Hematopoietic multipotent progenitor cell treated with erythropoietin and hydrocortisone succinate and interleukin-3 and kit ligand, for 6 days (in vitro differentiated cells): ENCODE results near the gene GPR15LG.
"Not testable (repeated sequence)": the region's sequence is repeated elsewhere in the genome, so short reads cannot be mapped to it uniquely, and the experiment has no call there.

ENCODE experiments used
- DNase-seq: peaks from one replicate; pipeline ENCODE4 v3.0.0-alpha.2; 2015

Gene GPR15LG

DNA sequence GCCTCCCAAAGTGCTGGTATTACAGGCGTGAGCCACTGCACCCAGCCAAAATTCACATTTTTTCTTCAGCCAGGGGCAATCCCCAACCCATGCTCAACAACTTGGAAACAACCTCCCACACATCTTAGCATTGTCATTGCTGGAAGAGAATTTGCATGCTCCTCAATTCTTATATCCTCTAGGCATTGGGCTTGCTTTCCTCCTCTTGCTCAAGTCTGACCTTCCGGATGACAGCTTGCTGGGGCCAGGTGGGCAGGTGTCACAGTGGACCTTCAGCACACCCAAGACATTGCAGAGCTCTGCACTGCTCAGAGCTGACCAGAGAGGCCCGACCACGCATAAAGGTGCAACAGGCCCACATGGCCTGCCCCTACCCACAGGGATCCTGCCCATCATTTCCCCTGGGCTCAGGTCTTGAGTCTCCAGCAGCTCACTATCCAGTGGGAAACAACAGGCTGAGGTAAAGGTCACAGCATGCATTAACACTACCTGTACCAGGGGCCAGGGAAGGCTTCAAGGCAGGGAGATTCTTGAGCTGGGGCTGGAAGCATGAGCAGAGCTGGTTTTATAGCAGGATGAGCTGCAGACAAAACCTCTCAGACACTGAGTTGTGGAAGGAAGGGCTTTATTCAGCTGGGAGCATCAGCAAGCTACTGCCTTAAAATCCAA lies 6.8 kb upstream of the GPR15LG start:
- DNase-seq: no peak

DNA sequence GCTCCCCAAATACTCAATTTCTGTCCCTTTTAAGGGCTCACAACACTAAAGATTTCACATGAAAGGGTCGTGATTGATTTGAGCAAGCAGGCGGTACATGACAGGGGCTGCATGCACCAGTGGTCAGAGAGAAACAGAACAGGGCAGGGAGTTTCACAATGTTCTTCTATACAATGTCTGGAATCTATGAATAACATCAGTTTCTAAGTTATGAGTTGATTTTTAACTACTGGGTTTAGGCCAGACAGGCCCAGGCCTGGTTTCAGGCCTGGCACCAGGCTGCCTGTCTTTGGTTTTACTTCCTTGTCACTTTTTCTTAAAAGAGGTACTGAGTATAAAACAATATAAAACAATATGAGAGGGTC lies 6.3 kb upstream of the GPR15LG start:
- not testable (repeated sequence) for DNase-seq

DNA sequence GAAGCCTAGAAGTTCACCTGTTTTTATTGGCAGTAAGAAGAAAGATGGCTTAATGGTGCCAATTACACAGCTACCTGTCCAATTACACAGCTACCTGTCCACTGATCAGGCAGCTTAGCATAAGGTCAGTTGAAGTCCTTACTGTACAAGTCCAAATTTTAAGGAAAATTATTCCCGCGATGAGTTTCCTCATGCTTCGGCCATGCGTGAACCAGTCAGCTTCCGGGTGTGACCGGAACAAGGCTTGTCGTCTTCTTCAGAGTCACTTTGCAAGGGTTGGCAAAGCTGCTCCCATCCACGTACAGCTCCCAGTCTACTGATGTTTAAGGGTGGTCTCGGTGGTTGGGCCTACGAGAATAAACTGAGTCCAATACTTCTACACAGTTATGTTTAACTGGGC lies 5.2 kb upstream of the GPR15LG start:
- DNase-seq: not testable (repeated sequence)

DNA sequence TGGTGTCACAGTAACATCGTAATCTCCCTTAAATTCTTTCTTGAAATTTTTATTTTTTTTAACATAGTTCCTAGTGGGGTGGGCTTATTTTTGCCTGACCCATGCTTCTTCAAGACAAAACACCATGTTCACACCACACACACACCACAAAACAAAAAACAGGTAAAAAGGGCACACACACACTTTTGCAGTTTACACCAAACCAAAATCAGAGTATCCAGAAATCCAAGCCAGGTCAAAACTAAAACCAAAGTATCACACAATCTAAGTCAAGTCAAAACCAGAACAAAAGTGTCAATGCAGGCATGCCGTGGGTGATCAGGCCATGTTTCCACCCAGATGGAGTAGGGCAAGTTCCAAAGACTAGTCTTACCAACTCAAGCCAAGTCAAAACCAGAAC lies 2.4 kb upstream of the GPR15LG start:
- not testable (repeated sequence) for DNase-seq

DNA sequence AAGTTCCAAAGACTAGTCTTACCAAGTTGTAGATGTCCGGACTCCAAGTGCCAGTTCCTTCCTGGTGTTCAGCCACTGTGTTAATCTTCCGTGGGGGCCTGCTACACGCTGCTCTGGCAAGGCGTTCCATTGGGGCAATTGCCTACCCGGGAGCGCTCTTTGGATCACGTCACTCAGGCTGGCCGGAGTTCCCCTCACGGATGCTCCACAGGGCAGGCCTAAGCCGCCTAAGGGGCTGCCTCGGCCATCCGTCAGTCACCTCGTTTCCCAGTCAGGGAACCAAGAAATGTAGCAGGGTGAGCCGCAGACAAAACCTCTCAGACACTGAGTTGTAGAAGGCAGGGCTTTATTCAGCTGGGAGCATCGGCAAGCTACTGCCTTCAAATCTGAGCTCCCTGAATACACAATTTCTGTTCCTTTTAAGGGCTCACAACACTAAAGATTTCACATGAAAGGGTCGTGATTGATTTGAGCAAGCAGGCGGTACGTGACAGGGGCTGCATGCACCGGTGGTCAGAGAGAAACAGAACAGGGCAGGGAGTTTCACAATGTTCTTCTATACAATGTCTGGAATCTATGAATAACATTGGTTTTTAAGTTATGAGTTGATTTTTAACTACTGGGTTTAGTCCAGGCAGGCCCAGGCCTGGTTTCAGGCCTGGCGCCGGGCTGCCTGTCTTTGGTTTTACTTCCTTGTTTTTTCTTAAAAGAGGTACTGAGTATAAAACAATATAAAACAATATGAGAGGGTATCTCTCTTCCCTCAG lies 1.7 kb upstream of the GPR15LG start:
- not testable (repeated sequence) for DNase-seq

DNA sequence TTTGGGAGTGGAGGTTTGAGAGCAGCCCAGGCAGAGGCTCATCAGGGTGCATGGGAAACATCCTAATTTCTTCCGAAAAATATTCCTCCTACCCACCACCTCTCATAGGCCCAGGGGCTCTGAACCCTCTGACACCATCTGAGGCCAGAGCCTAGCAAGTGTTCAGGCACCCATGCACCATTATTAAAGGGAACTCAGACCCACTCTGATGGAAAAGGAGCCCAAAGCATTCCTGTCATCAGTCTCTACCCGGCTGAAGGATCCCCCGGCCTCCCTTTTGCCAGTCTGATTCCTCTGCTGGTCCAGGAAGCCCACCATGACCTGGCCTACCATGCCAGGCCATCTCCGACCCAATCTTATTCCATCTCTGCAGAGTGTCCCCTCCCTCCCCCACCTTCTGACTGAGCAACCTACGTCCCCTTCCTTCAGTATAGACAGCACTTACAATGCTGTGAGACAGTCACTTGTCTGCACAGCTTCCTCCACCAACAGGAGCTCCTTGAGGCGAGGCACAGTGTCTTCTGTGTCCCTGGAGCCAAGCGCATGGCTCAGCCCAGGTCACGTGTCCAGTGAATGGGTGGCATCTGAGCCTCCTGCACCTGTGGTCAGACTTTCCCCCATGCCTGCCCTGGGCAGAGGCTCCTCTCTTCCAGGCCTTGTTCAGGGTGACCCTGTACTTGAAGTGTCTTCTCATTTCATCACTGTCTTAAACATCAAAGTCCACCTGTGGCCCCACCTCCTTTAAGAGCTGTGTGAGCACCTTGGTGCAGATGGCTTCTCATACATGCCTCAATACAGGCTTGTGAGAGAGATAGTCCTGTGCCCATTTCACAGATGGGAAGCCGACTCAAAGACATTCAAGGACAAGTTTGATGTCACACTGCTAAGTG lies 889 bp upstream of the GPR15LG start:
- no peak for DNase-seq

DNA sequence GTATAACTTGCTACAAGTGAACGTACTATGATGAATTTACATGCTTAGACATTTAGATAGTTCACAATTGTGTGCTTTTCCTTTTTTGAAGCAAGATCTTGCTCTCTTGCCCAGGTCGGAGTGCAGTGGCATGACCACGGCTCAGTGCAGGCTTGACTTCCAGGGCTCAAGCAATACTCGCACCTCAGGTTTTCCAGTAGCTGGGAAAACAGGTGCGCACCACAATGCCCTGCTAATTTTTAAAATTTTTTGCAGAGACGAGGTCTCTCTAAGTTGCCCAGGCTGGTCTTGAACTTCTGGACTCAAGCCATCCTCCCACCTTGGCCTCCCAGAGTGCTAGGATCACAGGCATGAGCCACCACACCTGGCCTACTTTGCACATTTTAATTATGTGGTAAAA lies 1.8 kb downstream of the GPR15LG start:
- no peak for DNase-seq

DNA sequence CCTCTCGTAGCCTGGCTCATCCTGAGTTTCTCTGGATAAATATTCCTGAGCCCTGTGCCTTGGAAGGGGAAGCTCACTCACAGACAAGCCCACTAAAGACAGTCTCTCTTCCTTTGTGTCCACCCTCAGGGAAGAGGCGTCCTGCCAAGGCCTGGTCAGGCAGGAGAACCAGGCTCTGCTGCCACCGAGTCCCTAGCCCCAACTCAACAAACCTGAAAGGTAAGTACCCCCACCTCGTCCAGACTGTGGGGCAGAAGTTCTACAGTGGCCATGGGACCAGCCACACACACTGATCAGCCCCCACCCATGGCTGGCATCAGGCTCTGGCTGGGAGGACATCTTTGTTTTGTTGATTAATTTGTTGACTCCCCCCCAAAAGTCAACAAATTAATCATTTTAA lies 2.8 kb downstream of the GPR15LG start:
- no peak for DNase-seq

DNA sequence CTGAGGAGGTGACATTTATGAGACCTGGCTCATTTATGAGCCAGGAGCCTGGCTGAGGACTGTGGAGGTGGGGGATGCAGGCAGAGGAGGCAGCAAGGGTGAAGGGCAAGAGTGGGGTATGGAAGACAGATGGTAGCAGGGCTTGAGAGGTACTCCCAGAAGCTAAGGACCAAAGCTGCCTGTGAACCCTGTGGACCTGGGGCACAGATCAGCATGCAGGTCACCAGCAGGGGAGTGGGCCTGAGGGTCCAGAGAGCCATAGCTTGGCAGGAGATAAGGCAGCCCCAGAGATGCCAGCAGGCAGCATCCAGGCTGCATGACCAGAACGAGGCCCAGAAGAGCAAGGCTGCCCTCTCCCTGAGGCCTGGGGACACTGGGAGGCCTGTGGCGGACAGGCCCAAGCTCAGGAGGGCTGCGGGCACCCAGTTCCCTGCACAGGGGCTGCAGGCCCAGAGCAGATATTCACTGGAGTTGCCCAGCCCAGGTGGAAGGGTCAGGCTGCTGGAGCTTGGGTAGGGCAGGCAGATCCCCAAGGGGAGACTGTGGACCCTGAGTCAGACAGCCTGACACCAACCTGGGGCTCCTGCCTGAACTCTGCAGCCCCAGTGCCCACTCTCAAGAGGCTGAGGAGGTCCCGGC lies 3.4 kb downstream of the GPR15LG start:
- DNase-seq: no peak

DNA sequence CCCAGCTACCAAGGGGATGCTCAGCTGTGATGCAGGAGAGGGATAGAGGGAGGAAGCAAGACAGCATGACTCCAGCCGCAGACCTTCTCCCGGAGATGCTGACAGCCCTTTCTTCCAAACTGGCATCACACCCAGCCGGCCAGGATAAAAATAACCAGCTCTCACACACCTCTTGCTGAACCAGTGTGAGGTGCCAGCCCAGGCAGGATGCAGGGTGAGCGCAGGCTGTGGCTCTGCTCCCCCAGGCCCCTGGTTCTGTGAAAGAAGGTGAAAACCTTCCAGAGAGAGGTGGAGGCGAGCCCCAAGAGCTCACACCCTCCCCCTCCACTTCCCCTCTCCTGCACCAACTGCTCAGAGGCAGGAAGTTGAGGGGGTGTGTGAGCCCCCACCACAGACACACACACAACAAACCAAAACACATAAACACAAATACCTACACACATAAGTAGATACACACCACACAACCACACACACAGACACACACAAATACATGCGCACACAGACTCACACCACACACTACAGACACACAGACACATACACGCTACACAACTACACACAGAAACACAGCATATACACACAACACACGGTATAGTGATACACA lies 4.0 kb downstream of the GPR15LG start:
- no peak for DNase-seq

DNA sequence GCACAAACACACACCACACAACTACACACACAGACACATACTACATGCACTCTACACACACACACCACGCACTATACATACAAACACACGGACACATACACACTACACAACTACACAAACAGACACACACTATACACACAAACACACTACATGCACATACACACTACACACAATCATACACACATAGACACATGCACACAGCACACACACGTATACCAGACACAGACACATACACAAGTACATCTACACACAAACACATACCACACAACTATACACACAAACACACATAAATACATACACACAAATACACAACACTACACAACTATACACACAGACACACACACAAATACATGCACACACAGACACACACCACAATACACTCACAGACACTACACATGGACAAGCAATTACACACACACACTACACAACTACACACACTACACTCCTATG lies 4.6 kb downstream of the GPR15LG start:
- no peak for DNase-seq

DNA sequence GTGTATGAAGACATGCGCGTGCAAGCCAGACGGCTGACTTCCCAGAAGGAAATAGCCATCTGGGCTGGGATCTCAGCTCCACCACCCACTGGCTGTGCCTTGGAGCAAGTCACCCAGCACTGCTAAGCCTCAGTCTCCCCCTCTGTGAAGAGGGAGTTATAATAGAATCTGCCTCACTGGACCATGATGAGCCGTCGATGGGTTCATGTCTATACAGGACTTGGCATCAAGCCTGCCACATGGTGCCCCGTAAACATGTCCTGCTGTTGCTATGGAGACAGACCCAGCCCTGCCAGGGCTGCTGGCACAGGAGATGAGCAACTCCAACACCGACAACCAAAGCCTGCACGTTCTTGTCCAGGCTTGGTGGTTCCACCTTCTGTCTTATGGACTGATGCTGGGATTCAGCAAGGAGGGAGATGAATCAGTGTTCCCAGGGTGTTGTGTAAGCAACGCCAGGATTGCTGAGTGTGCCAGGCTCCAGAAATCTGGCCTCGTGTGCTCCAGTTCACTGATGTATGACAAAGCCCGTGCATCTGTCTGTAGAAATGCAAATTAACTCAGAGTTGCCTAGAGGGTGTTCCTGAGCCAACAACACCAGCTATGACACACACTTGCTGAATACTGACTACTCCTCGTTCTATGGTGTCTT lies 5.6 kb downstream of the GPR15LG start:
- DNase-seq: no peak

DNA sequence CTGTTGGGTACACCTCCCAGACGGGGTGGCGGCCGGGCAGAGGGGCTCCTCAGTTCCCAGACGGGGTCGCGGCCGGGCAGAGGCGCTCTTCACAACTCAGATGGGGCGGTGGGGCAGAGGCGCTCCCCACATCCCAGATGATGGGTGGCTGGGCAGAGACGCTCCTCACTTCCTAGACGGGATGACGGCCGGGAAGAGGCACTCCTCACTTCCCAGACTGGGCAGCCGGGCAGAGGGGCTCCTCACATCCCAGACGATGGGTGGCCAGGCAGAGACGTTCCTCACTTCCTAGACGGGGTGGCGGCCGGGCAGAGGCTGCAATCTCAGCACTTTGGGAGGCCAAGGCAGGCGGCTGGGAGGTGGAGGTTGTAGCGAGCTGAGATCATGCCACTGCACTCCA lies 6.8 kb downstream of the GPR15LG start:
- not testable (repeated sequence) for DNase-seq

DNA sequence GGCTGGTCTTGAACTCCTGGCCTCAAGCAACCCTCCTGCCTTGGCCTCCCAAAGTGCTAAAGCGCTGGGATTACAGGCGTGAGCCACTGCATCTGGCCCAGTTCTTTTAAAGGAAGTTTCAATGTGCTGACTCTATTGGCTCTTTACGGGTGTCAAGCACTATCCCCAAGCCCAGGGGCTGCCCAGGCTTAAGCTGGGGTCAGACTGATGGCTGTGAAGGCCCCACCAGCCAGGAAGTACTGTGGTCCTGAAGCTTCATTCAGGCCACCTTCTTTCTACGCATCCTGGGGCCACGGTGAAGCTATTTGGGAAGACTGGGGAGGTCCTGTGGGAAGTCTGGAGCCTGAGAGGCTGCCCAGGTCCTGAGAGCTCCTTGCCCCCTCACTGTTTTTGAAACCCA lies 8.0 kb downstream of the GPR15LG start:
- DNase-seq: no peak

DNA sequence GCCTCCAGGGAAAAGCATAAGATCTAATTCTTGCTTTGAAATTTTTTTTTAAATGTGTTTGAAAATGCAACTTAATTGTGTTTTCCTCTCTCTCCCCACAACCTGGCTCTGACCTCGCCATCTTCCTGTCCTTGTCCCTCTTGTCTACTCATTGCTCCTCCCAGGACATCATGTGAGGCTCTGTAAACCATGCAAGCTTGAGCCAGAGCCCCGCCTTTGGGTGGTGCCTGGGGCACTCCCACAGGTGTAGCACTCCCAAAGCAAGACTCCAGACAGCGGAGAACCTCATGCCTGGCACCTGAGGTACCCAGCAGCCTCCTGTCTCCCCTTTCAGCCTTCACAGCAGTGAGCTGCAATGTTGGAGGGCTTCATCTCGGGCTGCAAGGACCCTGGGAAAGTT lies 10.9 kb downstream of the GPR15LG start:
- DNase-seq: no peak

DNA sequence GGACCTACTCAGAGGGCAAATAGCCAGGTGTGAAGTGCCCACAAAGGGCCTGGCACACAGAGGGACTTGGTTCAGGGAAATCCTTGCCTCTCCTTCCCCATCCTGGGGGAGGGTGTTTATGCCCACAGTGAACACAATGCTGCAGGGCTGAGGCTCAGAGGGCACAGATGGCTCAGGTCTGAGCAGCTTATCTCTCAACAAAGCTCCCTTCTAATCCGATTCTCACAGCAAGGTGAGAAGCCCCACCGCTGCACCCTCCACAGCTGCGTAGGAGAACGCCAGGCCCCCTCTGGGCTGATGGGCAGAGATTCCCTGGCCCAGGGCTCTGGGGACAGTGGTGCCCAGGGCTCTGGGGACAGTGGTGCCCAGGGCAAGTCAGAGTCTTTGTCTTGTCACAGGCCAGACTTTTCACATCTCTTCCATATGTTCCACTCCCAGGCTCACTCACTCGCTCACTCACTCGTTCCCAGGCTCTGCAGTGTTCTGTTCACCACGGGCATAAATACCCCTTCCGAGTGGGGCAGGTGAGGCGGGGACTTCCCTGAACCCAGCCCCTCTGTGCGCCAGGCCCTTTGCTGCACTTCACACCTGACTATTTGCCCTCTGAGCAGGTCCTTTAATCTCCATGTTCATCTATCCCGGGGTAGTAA lies 12.1 kb downstream of the GPR15LG start:
- no peak for DNase-seq

DNA sequence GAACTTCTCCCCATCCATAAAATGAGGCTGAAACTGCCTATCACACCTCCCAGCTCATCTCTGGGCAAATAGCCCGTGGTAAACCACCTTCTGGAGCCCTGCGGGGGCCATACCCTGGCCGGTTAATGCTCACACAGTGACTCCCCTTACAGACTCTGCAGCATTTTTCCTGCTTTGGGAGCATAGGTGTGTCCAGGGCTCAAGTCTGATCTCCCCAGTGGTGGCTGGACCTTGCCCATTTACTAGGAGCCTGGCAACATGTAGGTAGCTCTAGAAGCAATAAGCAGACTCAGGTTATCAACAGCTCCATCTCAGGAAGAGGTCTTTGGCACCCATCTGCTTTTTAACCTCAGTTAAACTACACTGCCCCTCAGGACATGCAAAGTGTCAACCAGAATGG lies 15.2 kb downstream of the GPR15LG start:
- DNase-seq: no peak

DNA sequence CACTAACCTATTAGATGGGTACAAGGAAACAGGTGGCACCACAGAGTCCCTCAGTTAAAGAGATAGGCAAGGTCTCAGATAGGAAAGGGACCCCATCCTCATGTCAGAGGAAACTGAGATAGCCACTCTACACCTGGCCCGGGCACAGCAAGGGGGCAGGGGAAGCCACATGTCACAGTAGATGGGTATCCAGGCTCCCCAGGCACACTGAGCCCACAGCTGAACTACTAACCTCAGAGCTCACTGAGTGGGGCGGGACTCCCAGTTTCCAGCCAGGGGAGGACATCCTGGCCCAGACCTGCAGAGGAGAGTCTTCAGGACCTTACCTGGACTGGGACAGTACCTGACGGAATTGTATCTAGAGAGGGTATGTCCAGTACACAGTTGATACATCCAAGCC lies 17.0 kb downstream of the GPR15LG start:
- no peak for DNase-seq

DNA sequence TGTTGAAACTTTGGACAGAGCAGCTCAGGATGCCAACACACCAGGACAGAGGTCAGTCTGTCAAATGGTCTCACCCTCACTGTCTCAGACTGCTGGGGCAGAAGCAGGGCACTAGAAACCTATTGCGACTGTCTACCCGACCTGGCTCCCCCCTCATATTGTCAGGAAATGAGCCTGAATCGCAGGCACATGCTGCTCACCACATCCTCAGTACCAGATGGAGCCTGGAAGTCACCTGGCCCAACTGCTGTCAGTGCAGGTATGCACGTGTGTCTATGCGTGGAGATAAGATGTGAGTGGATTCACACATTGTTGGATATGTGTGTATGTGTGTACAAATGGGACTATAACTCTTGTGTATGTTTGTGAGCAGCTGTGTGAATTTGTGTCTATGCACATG lies 17.5 kb downstream of the GPR15LG start:
- DNase-seq: no peak

DNA sequence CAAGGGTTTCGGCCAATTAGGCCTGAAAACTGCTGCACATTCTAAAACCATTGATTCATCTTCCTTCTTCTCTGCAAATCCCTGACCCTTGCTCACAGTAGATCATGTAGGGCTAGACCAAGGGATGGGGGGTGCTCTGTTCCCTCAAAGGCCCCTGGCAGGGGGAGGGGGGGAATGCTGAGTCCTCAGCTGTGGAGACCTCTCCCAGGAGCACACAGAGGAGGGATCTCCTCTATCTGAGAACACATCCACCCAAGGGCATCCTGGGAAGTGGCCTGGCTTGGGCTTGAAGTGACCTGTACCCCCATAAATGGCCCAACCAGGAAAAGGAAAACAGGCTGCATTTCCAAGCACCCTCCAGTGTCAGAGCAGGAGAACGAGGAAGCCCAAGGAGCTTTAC lies 19.7 kb downstream of the GPR15LG start:
- DNase-seq: no peak

DNA sequence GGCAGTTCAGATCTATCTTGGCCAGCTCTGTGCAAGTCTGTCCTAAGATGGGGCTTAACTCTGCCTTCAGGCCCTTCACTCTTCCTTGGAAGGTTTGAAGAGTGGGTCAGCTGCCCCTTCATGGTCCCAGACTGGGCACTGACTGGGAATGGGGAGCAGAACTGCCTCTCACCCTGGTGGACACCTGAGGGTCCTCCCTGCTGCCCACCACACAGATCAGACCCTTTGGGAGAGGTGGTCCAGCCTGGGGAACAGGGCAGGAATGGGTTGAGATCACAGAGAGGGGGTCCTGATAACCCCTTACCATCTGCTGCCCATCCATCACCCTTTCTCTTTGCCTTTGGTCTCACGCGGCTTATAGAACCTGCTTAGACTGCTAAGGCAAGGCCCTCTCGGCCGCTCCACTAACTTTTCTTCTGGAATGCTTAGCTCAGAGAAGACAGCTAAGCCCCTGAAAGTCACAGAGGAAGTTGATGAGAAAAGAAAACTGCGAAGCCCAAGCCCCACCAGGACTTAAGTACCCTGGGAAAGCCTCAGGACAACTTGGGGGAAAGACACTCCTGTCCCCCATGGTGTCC lies 20.3 kb downstream of the GPR15LG start:
- DNase-seq: no peak
